Mammary epithelial cell (primary cell): ENCODE measurements around the gene PREX1.

Experiments
- CTCF ChIP-seq, 2 donors: IDR thresholded peaks in 1 of 2; conservative IDR thresholded peaks in 1 of 2; 2 replicates each; pipeline ENCODE4 v1.5.1; 2011 to 2012; ENCODE audit warnings: inconsistent platforms in 2 of 2, low read length in 2 of 2, mild to moderate bottlenecking in 2 of 2, control low read depth in 1 of 2, low read depth in 1 of 2; ENCODE audit not compliant: insufficient read depth in 1 of 2; ENCODE audit errors: extremely low read depth in 1 of 2
- EZH2 ChIP-seq: IDR thresholded peaks from 2 replicates; pipeline ENCODE4 v1.6.1; 2012; ENCODE audit warnings: low read length, inconsistent platforms, borderline replicate concordance

- TF ChIP-seq EZH2 (no peak), CTCF (conservative IDR thresholded peaks at IDR 0.05 in 1 of 2, IDR thresholded peaks at IDR 0.05 in 1 of 2; ENCODE audit: extremely low read depth in 1 of 2, insufficient read depth in 1 of 2, low read depth in 1 of 2, low read length in 2 of 2) (no peak)
Measured at GRCh38 chr20:48799328-48800105, 28.3 kb downstream of the PREX1 start.
